Hematopoietic multipotent progenitor cell treated with erythropoietin and hydrocortisone succinate and interleukin-3 and kit ligand, for 17 days (in vitro differentiated cells): Measurements from ENCODE around the gene DDAH2.

Experiments used
- DNase-seq: peaks from one replicate; pipeline ENCODE4 v3.0.0-alpha.2; 2015; ENCODE audit warnings: low spot score

The DDAH2 gene

GRCh38 chr6:31761343-31761742 lies 32.2 kb upstream of the DDAH2 start:
- DNase-seq, result no peak

GRCh38 chr6:31760790-31761189 lies 31.7 kb upstream of the DDAH2 start:
- no peak for DNase-seq

DNA sequence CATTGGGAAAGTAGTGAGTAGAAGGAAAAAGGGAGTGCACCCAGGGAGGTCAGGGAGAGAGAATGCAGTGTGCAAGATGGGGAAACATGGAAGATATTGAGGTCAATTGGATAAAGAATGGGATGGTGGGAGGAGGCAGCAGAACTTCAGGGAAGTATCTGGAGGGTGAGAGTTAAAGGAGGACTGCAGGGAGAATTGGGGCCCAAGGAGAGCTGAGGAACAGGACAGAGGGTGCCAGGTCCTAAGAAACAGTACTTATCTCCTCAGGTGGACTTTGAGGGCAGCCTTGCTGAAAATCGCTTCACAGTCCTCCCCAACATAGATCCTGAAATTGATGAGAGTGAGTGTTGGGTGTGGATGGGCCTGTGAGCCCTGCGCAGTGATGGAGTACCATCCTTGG lies 29.2 kb upstream of the DDAH2 start:
- no peak for DNase-seq

DNA sequence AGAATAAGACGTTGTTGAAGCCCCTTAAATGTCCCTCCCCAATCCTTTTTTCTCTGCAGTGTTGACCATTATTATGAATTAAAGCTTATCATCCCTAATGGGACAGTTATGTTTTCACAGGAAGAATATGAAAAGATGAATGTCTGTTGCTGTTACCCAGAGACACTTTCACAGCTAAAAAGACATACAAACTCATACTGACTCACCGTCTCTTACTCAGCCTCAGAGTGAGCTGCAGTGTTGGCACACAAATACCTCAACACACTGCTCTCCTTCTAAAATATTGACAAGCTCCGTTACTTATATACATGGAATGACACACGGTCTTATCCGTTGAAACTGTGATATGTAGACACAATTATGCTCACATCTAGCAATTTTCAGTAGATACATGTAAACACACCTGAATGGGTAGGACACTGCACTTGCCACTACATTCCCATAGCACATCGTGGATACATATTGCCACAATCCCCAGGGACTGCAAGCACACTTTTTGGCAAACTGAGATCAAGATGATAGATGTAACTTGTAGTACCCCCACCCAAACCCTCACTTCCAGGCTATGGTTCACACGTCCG lies 23.7 kb upstream of the DDAH2 start:
- DNase-seq, result no peak

- no peak for DNase-seq
Measured at GRCh38 chr6:31750411-31751022, 21.4 kb upstream of the DDAH2 start.

- DNase-seq, result no peak
Measured at GRCh38 chr6:31749301-31750036, 20.4 kb upstream of the DDAH2 start.

GRCh38 chr6:31744422-31744821 lies 15.3 kb upstream of the DDAH2 start:
- no peak for DNase-seq

DNA sequence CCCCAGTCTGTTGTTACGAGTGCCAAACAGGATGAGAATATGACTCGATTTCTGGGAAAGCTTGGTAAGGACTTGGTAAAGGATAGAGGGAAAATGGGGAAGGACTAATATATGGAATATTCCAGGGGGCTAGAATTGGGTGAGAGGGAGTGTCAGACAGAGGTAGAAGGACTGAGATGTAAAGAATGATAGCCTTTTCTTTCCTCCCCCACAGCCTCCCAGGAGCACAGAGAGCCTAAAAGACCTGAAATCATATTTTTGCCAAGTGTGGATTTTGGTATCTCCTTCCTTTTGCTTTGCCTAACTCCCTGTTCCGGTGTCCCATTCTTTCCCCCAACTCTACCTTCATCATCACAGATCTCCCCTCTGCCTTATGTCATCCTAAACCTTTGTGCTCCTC lies 13.8 kb upstream of the DDAH2 start:
- DNase-seq, result no peak

DNA sequence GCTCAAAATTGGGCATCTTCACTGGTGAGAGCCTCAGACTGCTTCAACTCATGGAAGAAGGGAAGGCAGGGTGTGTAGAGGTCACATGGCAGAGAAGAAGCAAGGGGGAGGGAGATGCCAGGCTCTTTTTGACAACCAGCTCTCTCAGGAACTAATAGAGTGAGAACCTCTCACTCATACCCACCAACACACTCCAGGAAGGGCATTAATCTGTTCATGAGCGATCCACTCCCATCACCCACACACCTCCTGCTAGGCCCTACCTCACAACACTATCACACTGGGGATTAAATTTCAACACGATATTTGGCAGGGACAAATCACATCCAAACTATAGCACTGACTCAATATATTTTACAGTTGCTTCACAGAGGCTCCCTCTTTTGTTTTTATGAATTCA lies 12.7 kb upstream of the DDAH2 start:
- no peak for DNase-seq

DNA sequence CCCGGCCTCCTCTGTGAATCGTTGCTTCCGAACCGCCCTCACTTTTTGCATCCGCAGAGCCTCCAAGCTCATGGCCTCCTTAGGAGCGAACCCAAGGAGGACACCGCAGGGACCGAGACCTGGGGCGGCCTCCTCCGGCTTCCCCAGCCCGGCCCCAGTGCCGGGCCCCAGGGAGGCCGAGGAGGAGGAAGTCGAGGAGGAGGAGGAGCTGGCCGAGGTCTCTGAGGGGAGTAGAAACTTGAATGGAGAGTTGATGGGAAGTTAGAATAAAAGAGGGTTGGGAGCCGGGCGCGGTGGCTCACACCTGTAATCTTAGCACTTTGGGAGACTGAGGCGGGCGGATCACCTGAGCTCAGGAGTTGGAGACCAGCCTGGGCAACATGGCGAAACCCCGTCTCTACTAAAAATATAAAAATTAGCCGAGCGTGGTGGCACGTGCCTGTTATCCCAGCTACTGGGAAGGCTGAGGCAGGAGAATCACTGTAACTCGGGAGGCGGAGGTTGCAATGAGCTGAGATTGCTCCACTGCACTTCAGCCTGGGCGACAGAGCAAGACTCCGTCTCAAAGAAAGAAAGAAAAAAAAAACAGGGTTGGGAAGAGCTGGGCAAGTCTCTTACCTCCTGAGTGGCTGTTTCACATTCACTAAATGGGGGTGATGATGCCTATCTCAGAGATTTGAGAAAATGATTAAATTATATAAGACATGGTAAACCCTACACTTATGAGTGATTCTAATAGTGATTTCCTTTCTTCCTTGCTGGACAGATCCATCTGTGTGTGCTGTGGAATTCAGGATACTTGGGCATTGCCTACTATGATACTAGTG lies 11.5 kb upstream of the DDAH2 start:
- DNase-seq, result no peak

DNA sequence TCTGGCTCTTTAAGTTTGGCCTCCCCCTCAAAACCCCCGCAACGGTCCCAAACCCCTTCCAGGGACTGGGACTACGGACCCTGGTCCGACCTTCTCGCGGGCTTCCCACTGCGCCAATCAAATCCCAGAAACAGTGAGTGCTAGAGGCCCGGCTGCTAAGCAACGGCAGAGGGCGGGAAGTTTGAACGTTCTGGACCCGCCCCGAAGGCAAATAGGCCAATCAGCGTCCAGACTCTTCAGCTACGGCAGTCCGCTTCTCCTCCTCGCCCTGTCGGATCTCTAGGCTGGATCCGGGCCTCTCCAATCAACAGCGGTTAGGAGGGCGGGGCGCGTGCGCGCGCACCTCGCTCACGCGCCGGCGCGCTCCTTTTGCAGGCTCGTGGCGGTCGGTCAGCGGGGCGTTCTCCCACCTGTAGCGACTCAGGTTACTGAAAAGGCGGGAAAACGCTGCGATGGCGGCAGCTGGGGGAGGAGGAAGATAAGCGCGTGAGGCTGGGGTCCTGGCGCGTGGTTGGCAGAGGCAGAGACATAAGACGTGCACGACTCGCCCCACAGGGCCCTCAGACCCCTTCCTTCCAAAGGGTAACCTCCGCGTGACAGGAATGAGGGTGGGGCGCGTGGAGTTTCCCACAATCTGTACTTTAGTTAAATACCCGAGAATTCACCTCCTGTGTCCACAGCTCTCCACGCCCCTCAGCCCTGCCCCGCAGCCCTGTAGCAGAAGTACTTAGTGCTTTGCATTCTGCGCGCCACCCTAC lies 10.7 kb upstream of the DDAH2 start, which contains the start of gene MSH5:
TSS of gene MSH5 (plus strand) at position 367 of the 758 bp plus-strand sequence. CDS start 462 bp downstream, outside the sequence.
- DNase-seq, result peak; percentile 98

DNA sequence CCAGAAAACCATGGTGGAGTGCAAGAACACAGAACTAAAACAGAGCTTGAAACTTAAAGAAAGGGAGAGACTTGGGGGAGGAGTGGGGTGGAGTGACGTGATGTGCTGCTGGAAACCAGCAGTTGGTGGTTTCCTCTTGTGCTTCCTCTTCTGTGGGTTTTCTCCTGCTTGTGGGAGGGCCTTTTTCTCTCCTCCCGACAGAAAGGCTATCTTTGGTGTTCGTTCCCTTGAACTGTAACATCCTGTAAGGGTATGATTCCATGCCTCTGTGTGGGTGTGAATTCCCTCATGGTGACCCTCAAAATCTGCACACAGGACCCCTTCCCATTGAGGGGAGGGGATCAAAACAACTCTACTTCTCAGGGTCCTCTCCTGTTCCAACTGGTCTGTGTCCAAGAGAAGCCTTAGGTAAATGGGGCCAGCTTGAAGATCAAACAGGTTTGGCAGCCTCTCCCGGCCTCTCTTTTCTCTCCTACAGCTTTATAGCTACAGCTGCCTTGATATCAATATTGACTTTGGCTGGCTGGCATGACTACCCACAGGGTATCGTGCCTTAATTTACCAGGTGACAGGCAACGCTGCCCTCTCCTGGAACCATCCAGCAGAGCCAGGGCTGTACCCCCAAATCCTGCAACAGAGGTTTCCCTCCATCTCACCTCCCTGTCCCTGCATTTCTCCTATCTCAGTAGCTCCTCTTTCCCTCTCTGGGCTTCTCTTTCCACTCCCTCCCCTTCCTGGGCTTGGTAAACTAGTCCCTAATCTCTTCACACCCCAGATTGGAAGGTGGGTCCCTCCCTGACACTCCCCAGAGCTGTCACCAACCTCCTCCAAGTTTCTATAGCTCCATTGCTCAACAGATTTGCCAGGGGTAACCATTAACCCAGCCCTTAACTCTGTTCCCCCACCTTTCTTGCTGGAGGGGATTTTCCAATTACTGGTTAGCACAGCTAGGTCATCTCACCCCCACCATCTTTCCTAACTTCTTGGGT lies 9.2 kb upstream of the DDAH2 start:
- peak; percentile 66 for DNase-seq

GRCh38 chr6:31737315-31737990 lies 8.4 kb upstream of the DDAH2 start:
- DNase-seq, result no peak

- DNase-seq, result no peak
Measured at GRCh38 chr6:31736768-31737314, 7.7 kb upstream of the DDAH2 start.

GRCh38 chr6:31736021-31736767 lies 7.1 kb upstream of the DDAH2 start, which contains the start of gene CLIC1:
Gene CLIC1 (minus strand): TSS chr6:31736530. CDS start chr6:31736300, 230 bp downstream.
- DNase-seq, result peak; percentile 84

DNA sequence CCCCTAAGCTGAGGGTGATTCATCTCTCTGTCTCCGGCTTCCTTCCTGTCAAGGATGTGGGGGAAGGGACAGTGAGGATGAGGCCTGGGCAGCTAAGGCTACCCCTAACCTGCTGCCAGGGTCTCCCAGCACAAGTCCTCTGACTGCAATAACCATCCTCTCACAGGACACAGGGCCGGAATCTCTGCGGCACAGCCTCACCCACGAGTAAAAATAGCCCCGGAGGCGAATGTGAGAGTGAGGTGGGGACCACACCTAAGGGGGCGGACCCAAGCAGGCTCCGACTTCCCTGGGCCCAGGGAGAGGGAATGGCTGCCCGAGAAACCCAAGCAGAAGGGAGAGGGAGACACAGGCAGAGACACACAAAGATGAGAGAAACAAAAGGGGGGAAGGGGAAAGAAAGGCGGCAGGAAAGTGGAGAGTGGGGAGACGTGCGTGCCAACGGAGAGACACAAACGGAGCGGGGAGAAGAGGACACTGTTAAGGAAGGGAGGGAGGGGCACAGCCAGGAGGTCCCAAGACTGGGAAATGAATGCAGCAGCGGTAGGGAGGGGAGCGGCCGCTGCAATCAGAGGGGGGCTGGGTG lies 5.8 kb upstream of the DDAH2 start:
- DNase-seq, result peak; percentile 63

DNA sequence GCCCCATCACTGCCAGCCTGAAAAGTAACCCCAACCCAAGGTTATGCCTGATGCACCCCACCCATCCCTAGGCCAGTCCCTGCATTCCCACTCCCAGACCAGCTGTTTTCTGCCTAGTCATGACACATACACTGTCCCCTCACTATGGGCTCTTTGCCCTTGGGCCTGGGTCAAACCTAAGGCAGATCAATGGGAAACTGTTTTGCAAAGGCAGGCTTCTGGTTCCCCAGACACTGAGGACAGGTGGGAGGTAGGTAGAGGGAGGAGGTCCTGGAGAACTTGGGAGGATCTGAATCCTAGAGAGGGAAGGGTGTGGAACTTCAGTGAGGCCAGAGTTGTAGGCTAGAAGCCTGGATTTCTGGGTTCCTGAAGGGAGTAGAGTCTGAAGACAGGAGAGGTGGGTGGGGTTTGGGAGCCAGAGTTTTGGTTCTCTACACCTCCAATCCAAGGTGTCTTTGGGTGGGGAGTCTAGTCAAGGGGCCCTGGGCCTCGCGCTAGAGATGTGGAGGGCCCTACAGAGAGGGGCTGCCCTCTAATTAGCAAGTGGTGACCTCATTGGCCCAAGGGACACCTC lies 5.2 kb upstream of the DDAH2 start:
- no peak for DNase-seq

GRCh38 chr6:31733734-31734133 lies 4.6 kb upstream of the DDAH2 start:
- no peak for DNase-seq
